ENCODE measurements around the gene GLIS1. TPM values are rescaled to one million over a fixed set of nuclear protein-coding genes. Genes with fewer than 3 reads are reported as not detected.

Gene GLIS1
- total and polyA plus RNA-seq, 2 of the 8 experiments (the other 6 are each of a cell fraction or from before 2014, with no cell fraction given): 0.15 to 0.22 TPM

DNA sequence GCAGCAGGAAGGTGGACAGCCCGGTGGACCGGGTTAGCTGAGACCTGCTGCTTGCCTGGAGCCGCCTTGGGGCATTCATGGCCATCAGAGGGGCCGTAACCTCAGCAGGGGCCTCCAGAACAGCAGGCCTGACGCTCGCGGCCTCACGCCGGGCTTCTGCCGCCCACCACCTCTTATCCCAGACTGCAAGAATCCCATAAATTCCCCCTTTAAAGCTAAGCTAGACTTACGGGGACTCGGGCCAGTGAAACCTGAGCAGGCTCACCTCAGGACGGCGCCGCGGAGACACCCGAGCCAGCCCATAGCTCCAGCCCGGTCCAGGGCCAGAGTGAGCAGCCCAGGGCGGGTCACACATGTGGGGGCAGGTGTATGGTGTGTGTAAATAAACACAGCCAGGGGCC lies 132.3 kb downstream of the GLIS1 start:
- Histone ChIP-seq H3K9me3 (ENCODE audit: insufficient read depth in 2 of 2, low read depth in 1 of 2, low read length in 1 of 2) (peaks cover 0 to 9% of the 10 kb centered on the region in 2 experiments; a peak in 3 of 4 replicates), H3K9ac (replicated peaks in 1 of 4; ENCODE audit: extremely low read depth in 1 of 4, low read depth in 3 of 4, low read length in 3 of 4) (no peak overlapping the region), H3K23me2 (ENCODE audit: low read depth, low read length) (no peaks in the 10 kb centered on the region), H3K79me2 (ENCODE audit: control insufficient read depth in 1 of 2, insufficient read depth in 2 of 2, low read length in 2 of 2) (no peaks in the 10 kb centered on the region), H3K4ac (replicated peaks; ENCODE audit: insufficient read length, low read depth, low read length) (no peak overlapping the region), H4K8ac (ENCODE audit: extremely low read depth, insufficient read depth, low read length) (peak overlapping the region; percentile 58), H4K91ac (replicated peaks; ENCODE audit: insufficient read length, low read length) (no peak overlapping the region), H3K4me1 (replicated peaks in 1 of 4; ENCODE audit: control insufficient read depth in 3 of 4, insufficient read depth in 4 of 4, low read length in 3 of 4) (peaks cover 0 to 6% (median 4%) of the 10 kb centered on the region in 4 experiments; a peak in 5 of 7 replicates), H3K56ac (replicated peaks; ENCODE audit: insufficient read length, low read depth, low read length) (no peak overlapping the region), H3K18ac (ENCODE audit: extremely low read depth, low read length) (no peak overlapping the region), H3K36me3 (ENCODE audit: control insufficient read depth in 2 of 4, insufficient read depth in 4 of 4, low read length in 3 of 4) (no peaks in the 10 kb centered on the region), H2BK5ac (ENCODE audit: low read depth, low read length) (no peak overlapping the region), H2BK20ac (ENCODE audit: low read length) (no peak overlapping the region), H3K4me3 (ENCODE audit: extremely low read depth in 1 of 4, insufficient read depth in 2 of 4, low read depth in 3 of 4, low read length in 4 of 4) (no peak overlapping the region), H3K4me2 (ENCODE audit: insufficient read depth in 1 of 2, low read depth in 2 of 2, low read length in 2 of 2) (peak overlapping the region in 1 of 2 experiments; percentile 31; a peak in 1 of 4 replicates), H4K20me1 (replicated peaks in 1 of 2; ENCODE audit: control insufficient read depth in 1 of 2, insufficient read depth in 2 of 2, low read length in 2 of 2) (no peaks in the 10 kb centered on the region), H3K79me1 (ENCODE audit: low read depth, low read length) (no peaks in the 10 kb centered on the region), H2AFZ (ENCODE audit: low read length) (0 out of 2 replicates have a peak overlapping the region, but pooled peaks have one; percentile 35), H2BK15ac (ENCODE audit: low read length) (no peak overlapping the region), H3K14ac (ENCODE audit: insufficient read length) (no peak overlapping the region), H2BK120ac (replicated peaks; ENCODE audit: low read depth, low read length) (no peak overlapping the region), H3K23ac (ENCODE audit: insufficient read length) (no peak overlapping the region), H3K27ac (ENCODE audit: low read depth, low read length) (no peak overlapping the region), H2BK12ac (ENCODE audit: low read depth, low read length) (no peak overlapping the region), H2AK5ac (ENCODE audit: low read depth, low read length) (no peak overlapping the region), H3K27me3 (replicated peaks in 1 of 4; ENCODE audit: control insufficient read depth in 3 of 4, extremely low read depth in 1 of 4, insufficient read depth in 3 of 4, low read length in 3 of 4) (peaks cover 0 to 7% (median 0%) of the 10 kb centered on the region in 4 experiments; a peak in 3 of 7 replicates), H4K5ac (ENCODE audit: insufficient read length, low read depth, low read length) (no peak overlapping the region)
- TF ChIP-seq SUZ12 (IDR thresholded peaks at IDR 0.05; ENCODE audit: low read length) (no peak), MAFK (IDR thresholded peaks at IDR 0.05; ENCODE audit: low read depth, low read length) (no peak), ASH2L (IDR thresholded peaks at IDR 0.05; ENCODE audit: low read length) (no peak), JUND (IDR thresholded peaks at IDR 0.05; ENCODE audit: low read length) (no peak), TEAD4 (IDR thresholded peaks at IDR 0.05; ENCODE audit: low read depth, low read length) (0 out of 2 replicates have a peak, but pooled peaks have one; percentile 19), BACH1 (IDR thresholded peaks at IDR 0.05; ENCODE audit: low read length) (no peak)
- DNase-seq (ENCODE audit: low read depth in 1 of 2, low spot score in 2 of 2): peak in 1 of 2 experiments; percentile 65
- 47% methylated on average over 19 of the region's 19 CpGs; no CpG with 5 or more reads in 1 of the 2 experiments for WGBS, 2 experiments (ENCODE audit: extremely low coverage in 1 of 2, insufficient coverage in 1 of 2, insufficient read length in 1 of 2, insufficient replicate concordance in 2 of 2, low coverage in 1 of 2, low lambda C conversion rate in 2 of 2, missing lambda C conversion rate in 1 of 2)
- ChIA-PET POLR2A (ENCODE audit: partially characterized antibody) (interaction anchor here (1.3 kb wide), 1 partner anchor 14 kb away, joined by 4 read pairs; no protein-coding TSS in a partner anchor), CTCF (ENCODE audit: partially characterized antibody) (interaction anchor here (1.0 to 3.9 kb wide), 5 partner anchors 10 to 108 kb away, joined by 4 to 26 read pairs (median 8); no protein-coding TSS in a partner anchor)
- FAIRE-seq: no peak

All from H1 (cell line).